NT2/D1 (cell line): ENCODE results near the gene NAGS.

ENCODE experiments used
- YY1 ChIP-seq: IDR thresholded peaks from 2 replicates; pipeline ENCODE4 v1.6.1; 2011; ENCODE audit not compliant: insufficient read length, insufficient read depth
- ZNF274 ChIP-seq: IDR thresholded peaks from 2 replicates; pipeline ENCODE4 v1.6.1; 2011; ENCODE audit warnings: mild to moderate bottlenecking, low read depth, low read length

DNA sequence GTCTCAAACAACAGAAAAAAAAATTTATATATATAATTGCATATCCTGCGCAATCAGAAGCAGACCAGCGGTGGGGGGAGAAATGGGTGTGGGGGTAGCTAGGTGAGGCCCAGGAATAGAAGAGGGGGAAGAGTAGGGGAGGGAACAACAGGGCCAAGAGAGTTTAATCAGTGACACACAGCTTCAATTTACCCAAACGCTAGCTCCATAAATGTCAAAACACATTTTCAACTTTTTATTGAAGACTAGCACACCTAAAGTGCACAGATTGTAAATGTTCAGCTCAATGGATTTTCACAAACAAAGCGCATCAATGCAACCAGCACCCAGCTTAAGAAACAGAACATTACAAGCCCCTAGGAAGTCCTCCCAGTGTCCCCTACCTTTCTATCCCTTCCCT lies 24.8 kb upstream of the NAGS start:
- TF ChIP-seq ZNF274 (no peak), YY1 (no peak)
